OCI-LY1 (cell line): ENCODE measurements around the gene NPR1.

ENCODE experiments used
- H2AFZ ChIP-seq: fragments of 200-600 bp; sonication (generic), shearing (Covaris generic); 2 replicates; pipeline ENCODE4 v1.6.0; 2014; ENCODE audit warnings: antibody characterized with exemption, mild to moderate bottlenecking, low read length
- H3F3A ChIP-seq: fragments of 200-600 bp; sonication (generic), shearing (Covaris generic); 2 replicates; pipeline ENCODE4 v1.6.0; 2014; ENCODE audit warnings: mild to moderate bottlenecking, antibody characterized with exemption, low read length, moderate library complexity; ENCODE audit not compliant: insufficient read depth
- H3K27ac ChIP-seq: fragments of 200-600 bp; sonication (generic); 2 replicates; pipeline ENCODE4 v1.5.1; 2014; ENCODE audit warnings: low read length, mixed run types, mild to moderate bottlenecking, low read depth; ENCODE audit not compliant: poor library complexity, severe bottlenecking
- H3K27me3 ChIP-seq: fragments of 200-600 bp; sonication (generic); 2 replicates; pipeline ENCODE4 v1.6.0; 2014; ENCODE audit warnings: antibody characterized with exemption, mild to moderate bottlenecking, low read length, moderate library complexity; ENCODE audit not compliant: insufficient read depth
- H3K36me3 ChIP-seq: fragments of 200-600 bp; sonication (generic); 2 replicates; pipeline ENCODE4 v1.6.1; 2014; ENCODE audit warnings: mild to moderate bottlenecking, antibody characterized with exemption, low read length, moderate library complexity, mixed read lengths; ENCODE audit not compliant: insufficient read depth
- H3K4me1 ChIP-seq: fragments of 200-600 bp; sonication (generic); 2 replicates; pipeline ENCODE4 v1.5.1; 2014; ENCODE audit warnings: mild to moderate bottlenecking, low read length, moderate library complexity; ENCODE audit not compliant: insufficient read depth, severe bottlenecking
- H3K4me2 ChIP-seq: fragments of 200-600 bp; sonication (generic), shearing (Covaris generic); 2 replicates; pipeline ENCODE4 v1.6.1; 2014; ENCODE audit warnings: low read length
- H3K4me3 ChIP-seq: fragments of 200-600 bp; sonication (generic); 2 replicates; pipeline ENCODE4 v1.5.1; 2014; ENCODE audit warnings: low read length, low read depth, mild to moderate bottlenecking, mixed read lengths; ENCODE audit not compliant: poor library complexity, severe bottlenecking
- H3K79me2 ChIP-seq: fragments of 200-600 bp; shearing (Covaris generic); 2 replicates; pipeline ENCODE4 v1.6.1; 2016; ENCODE audit warnings: mixed run types, low read length, mixed read lengths; ENCODE audit not compliant: insufficient read depth
- H3K9ac ChIP-seq: fragments of 200-600 bp; sonication (generic), shearing (Covaris generic); 2 replicates; pipeline ENCODE4 v1.6.1; 2014; ENCODE audit warnings: mild to moderate bottlenecking, low read length, mixed read lengths
- H3K9me2 ChIP-seq: fragments of 200-600 bp; sonication (generic), shearing (Covaris generic); 2 replicates; pipeline ENCODE4 v1.6.1; 2014; ENCODE audit warnings: low read depth, mild to moderate bottlenecking, low read length, mixed read lengths
- H3K9me3 ChIP-seq: fragments of 200-600 bp; shearing (Covaris generic); 2 replicates; pipeline ENCODE4 v1.6.1; 2014; ENCODE audit warnings: low read length, mixed read lengths
- H4K20me1 ChIP-seq: fragments of 200-600 bp; sonication (generic), shearing (Covaris generic); 2 replicates; pipeline ENCODE4 v1.6.0; 2016; ENCODE audit warnings: mild to moderate bottlenecking, low read length; ENCODE audit not compliant: insufficient read depth
- CTCF ChIP-seq: fragments of 200-600 bp; sonication (generic), shearing (Covaris generic); IDR thresholded peaks from 2 replicates; pipeline ENCODE4 v1.5.1; 2017; ENCODE audit warnings: mild to moderate bottlenecking, antibody characterized with exemption, low read length, moderate library complexity, mixed read lengths
- EZH2 ChIP-seq: fragments of 200-600 bp; sonication (generic), shearing (Covaris generic); IDR thresholded peaks from 2 replicates; pipeline ENCODE4 v1.8.0; 2017; ENCODE audit warnings: borderline replicate concordance, mixed run types, mild to moderate bottlenecking, antibody characterized with exemption, low read length, moderate library complexity, mixed read lengths

The NPR1 gene

GRCh38 chr1:153646672-153647345 is 31.7 kb upstream of the NPR1 start:
- Histone ChIP-seq H3F3A (no peaks in the 10 kb centered on the region), H3K4me1 (no peaks in the 10 kb centered on the region), H3K79me2 (no peaks in the 10 kb centered on the region), H3K36me3 (peaks cover 56% of the 10 kb centered on the region), H3K9ac (no peak overlapping the region), H3K9me2 (no peaks in the 10 kb centered on the region), H3K4me3 (no peak overlapping the region), H2AFZ (no peak overlapping the region), H3K27ac (no peak overlapping the region), H3K27me3 (no peaks in the 10 kb centered on the region), H3K9me3 (no peaks in the 10 kb centered on the region), H3K4me2 (no peak overlapping the region), H4K20me1 (no peaks in the 10 kb centered on the region)
- TF ChIP-seq EZH2 = no peak
- TF ChIP-seq CTCF = no peak

- H3K4me2 ChIP-seq = no peak overlapping the region
- no peaks in the 10 kb centered on the region for H3K27me3 ChIP-seq
- no peaks in the 10 kb centered on the region for H3K9me2 ChIP-seq
- no peaks in the 10 kb centered on the region for H3K9me3 ChIP-seq
- no peaks in the 10 kb centered on the region for H3K79me2 ChIP-seq
- H3K4me1 ChIP-seq = no peaks in the 10 kb centered on the region
- no peak overlapping the region for H3K27ac ChIP-seq
- no peaks in the 10 kb centered on the region for H3F3A ChIP-seq
- H3K4me3 ChIP-seq = no peak overlapping the region
- H3K36me3 ChIP-seq = peaks cover 51% of the 10 kb centered on the region
- TF ChIP-seq CTCF = no peak
- TF ChIP-seq EZH2 = no peak
- no peak overlapping the region for H3K9ac ChIP-seq
- no peaks in the 10 kb centered on the region for H4K20me1 ChIP-seq
- no peak overlapping the region for H2AFZ ChIP-seq
These were observed 31.2 kb upstream of the NPR1 start for GRCh38 chr1:153647346-153647714.

GRCh38 chr1:153648000-153648643 is 30.4 kb upstream of the NPR1 start:
- H3K27me3 ChIP-seq = no peaks in the 10 kb centered on the region
- peaks cover 43% of the 10 kb centered on the region for H3K36me3 ChIP-seq
- no peak overlapping the region for H3K4me2 ChIP-seq
- no peaks in the 10 kb centered on the region for H3K9me2 ChIP-seq
- H3K27ac ChIP-seq = no peak overlapping the region
- no peaks in the 10 kb centered on the region for H4K20me1 ChIP-seq
- H3K9ac ChIP-seq = no peak overlapping the region
- H3K9me3 ChIP-seq = no peaks in the 10 kb centered on the region
- H3F3A ChIP-seq = no peaks in the 10 kb centered on the region
- H3K4me3 ChIP-seq = no peak overlapping the region
- no peak overlapping the region for H2AFZ ChIP-seq
- TF ChIP-seq CTCF (no peak), EZH2 (no peak)
- H3K79me2 ChIP-seq = no peaks in the 10 kb centered on the region
- H3K4me1 ChIP-seq = peaks cover 6% of the 10 kb centered on the region
